Caco-2 (cell line): ENCODE data around the gene CSMD2. TPM values are rescaled to one million over a fixed set of nuclear protein-coding genes. Genes with fewer than 3 reads are reported as not detected.

Experiments used
- BruUV-seq: library from RNA; stranded (reverse); fragments of 400-500 nt; replicated peaks from 2 replicates; lab custom pipeline; 2021; lab: Mats Ljungman, UMichigan
- CTCF ChIA-PET: fragments of 300-600 bp; sonication (Branson Sonifier 250); formaldehyde crosslinking; loops from one replicate; lab custom pipeline; 2022; ENCODE audit warnings: antibody characterized with exemption; lab: Charles Lee
- POLR2A ChIA-PET: fragments of 300-600 bp; sonication (Branson Sonifier 250); formaldehyde crosslinking; loops from one replicate; lab custom pipeline; 2022; ENCODE audit warnings: antibody characterized with exemption; lab: Charles Lee
- DNase-seq, 2 experiments: peaks; one replicate each; pipeline versions ENCODE4 v3.0.0 to v3.0.0-alpha.2; 2020 to 2022
- H3K27me3 ChIP-seq: replicated peaks from 2 replicates; pipeline ENCODE4 v1.6.0; 2011; ENCODE audit warnings: low read length; ENCODE audit not compliant: control insufficient read depth, insufficient read depth
- H3K36me3 ChIP-seq: 2 replicates; pipeline ENCODE4 v1.5.1; 2011; ENCODE audit warnings: low read length; ENCODE audit not compliant: control insufficient read depth, insufficient read depth
- H3K4me1 ChIP-seq: fragments of 250-450 bp; sonication (Bioruptor Pico); 2 replicates; pipeline ENCODE4 v1.5.1; 2020; ENCODE audit warnings: mild to moderate bottlenecking
- H3K4me3 ChIP-seq: 2 replicates; pipeline ENCODE4 v1.5.1; 2011; ENCODE audit warnings: low read depth, mild to moderate bottlenecking, control low read depth, low read length
- H3K9me3 ChIP-seq: fragments of 250-450 bp; sonication (Bioruptor Pico); 2 replicates; pipeline ENCODE4 v1.5.1; 2020; ENCODE audit warnings: mild to moderate bottlenecking, moderate library complexity
- H3K27ac Mint-ChIP-seq: one replicate; pipeline ENCODE4 v1.8.0; 2022; ENCODE audit warnings: mixed read lengths; ENCODE audit not compliant: unreplicated experiment
- H3K27me3 Mint-ChIP-seq: one replicate; pipeline ENCODE4 v1.8.0; 2022; ENCODE audit warnings: mixed read lengths; ENCODE audit not compliant: insufficient read depth, unreplicated experiment
- H3K36me3 Mint-ChIP-seq: one replicate; pipeline ENCODE4 v1.8.0; 2022; ENCODE audit warnings: mild to moderate bottlenecking, mixed read lengths; ENCODE audit not compliant: insufficient read depth, unreplicated experiment
- H3K4me1 Mint-ChIP-seq: one replicate; pipeline ENCODE4 v1.8.0; 2022; ENCODE audit warnings: low read depth, mixed read lengths; ENCODE audit not compliant: unreplicated experiment
- H3K4me3 Mint-ChIP-seq: one replicate; pipeline ENCODE4 v1.8.0; 2022; ENCODE audit warnings: mild to moderate bottlenecking, moderate library complexity, mixed read lengths; ENCODE audit not compliant: unreplicated experiment
- H3K9me3 Mint-ChIP-seq: one replicate; pipeline ENCODE4 v1.8.0; 2022; ENCODE audit warnings: mixed read lengths; ENCODE audit not compliant: unreplicated experiment
- CTCF ChIP-seq, 2 experiments: fragments of 200-600 bp in 1 of 2; IDR thresholded peaks; 1 replicate in 1 of 2; 2 replicates in 1 of 2; pipeline versions ENCODE4 v1.5.1 to v1.8.0; 2011 to 2022; ENCODE audit warnings: antibody characterized with exemption in 1 of 2, control low read depth in 1 of 2, inconsistent platforms in 1 of 2, low read depth in 1 of 2, low read length in 1 of 2, mild to moderate bottlenecking in 1 of 2, moderate library complexity in 1 of 2; ENCODE audit not compliant: insufficient read depth in 1 of 2, severe bottlenecking in 1 of 2, unreplicated experiment in 1 of 2
- intact Hi-C: fragments of 100-400 bp; cut with micrococcal nuclease; formaldehyde crosslinking; loops from one replicate; pipeline ENCODE4 v1.10.0; 2022; ENCODE audit not compliant: unreplicated experiment
- total RNA-seq: library from RNA; stranded (reverse); gene quantifications from 2 replicates; pipeline ENCODE4 v1.2.3, GENCODE V29; 2022

Gene CSMD2
- total RNA-seq, 1 experiment from 2014 or later = not detected

- no peak for TF ChIP-seq CTCF (IDR thresholded peaks at IDR 0.05; ENCODE audit: insufficient read depth in 1 of 2, low read depth in 1 of 2, low read length in 1 of 2, severe bottlenecking in 1 of 2, unreplicated experiment in 1 of 2)
- no TSS peak for BruUV-seq
- Histone ChIP-seq H3K4me3 (no peak overlapping the region), H3K4me1 (no peaks in the 10 kb centered on the region), H3K27me3 (no peaks in the 10 kb centered on the region), H3K36me3 (no peaks in the 10 kb centered on the region), H3K9me3 (no peaks in the 10 kb centered on the region)
- no peaks in the 10 kb centered on the region for H3K36me3 Mint-ChIP-seq
- intact Hi-C loops = no loop called here
- DNase-seq = no peak
- no peaks in the 10 kb centered on the region for H3K9me3 Mint-ChIP-seq
- no peaks in the 10 kb centered on the region for H3K4me1 Mint-ChIP-seq
- no peak overlapping the region for H3K4me3 Mint-ChIP-seq
- ChIA-PET POLR2A (no interaction called here), CTCF (no interaction called here)
- H3K27ac Mint-ChIP-seq = no peak overlapping the region
- peaks cover 25% of the 10 kb centered on the region for H3K27me3 Mint-ChIP-seq
Observed at GRCh38 chr1:33696311-33696710, 468.7 kb downstream of the CSMD2 start.

GRCh38 chr1:33692206-33693188 is 472.5 kb downstream of the CSMD2 start:
- Mint-ChIP-seq H3K9me3 (no peaks in the 10 kb centered on the region), H3K4me1 (no peaks in the 10 kb centered on the region), H3K4me3 (no peak overlapping the region), H3K27me3 (peaks cover 29% of the 10 kb centered on the region), H3K36me3 (no peaks in the 10 kb centered on the region), H3K27ac (no peak overlapping the region)
- DNase-seq = no peak
- intact Hi-C loops = no loop called here
- Histone ChIP-seq H3K4me1 (no peaks in the 10 kb centered on the region), H3K4me3 (no peak overlapping the region), H3K9me3 (no peaks in the 10 kb centered on the region), H3K36me3 (no peaks in the 10 kb centered on the region), H3K27me3 (no peaks in the 10 kb centered on the region)
- ChIA-PET CTCF (no interaction called here), POLR2A (no interaction called here)
- no TSS peak for BruUV-seq
- TF ChIP-seq CTCF (IDR thresholded peaks at IDR 0.05; ENCODE audit: insufficient read depth in 1 of 2, low read depth in 1 of 2, low read length in 1 of 2, severe bottlenecking in 1 of 2, unreplicated experiment in 1 of 2) = no peak

DNA sequence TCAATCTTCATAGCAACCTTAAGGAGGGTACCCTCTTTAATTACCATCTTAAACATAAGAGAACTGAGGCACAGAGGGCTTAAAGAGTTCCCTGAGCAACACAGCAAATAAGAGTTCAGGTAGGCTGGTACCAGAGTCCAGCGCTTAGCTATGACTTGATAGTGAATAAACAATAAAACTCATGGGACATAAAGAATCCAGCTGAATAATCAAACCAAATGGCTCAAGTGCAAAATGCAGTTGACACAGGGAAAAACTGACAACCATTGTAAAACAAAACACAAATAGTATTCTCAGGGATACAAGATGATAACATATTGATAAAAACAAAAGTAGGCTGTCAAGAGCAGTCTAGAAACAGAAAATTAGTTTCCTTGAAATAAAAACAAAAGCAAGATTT is 478.0 kb downstream of the CSMD2 start:
- H3K9me3 ChIP-seq = no peaks in the 10 kb centered on the region
- POLR2A ChIA-PET = no interaction called here
- Mint-ChIP-seq H3K27me3 (peaks cover 28% of the 10 kb centered on the region), H3K4me1 (no peaks in the 10 kb centered on the region), H3K4me3 (no peak overlapping the region), H3K36me3 (no peaks in the 10 kb centered on the region), H3K27ac (no peak overlapping the region), H3K9me3 (no peaks in the 10 kb centered on the region)
- CTCF ChIA-PET = no interaction called here
- no peaks in the 10 kb centered on the region for H3K36me3 ChIP-seq
- BruUV-seq = no TSS peak
- no peaks in the 10 kb centered on the region for H3K4me1 ChIP-seq
- H3K4me3 ChIP-seq = no peak overlapping the region
- no peaks in the 10 kb centered on the region for H3K27me3 ChIP-seq
- intact Hi-C loops = no loop called here
- DNase-seq = no peak
- no peak for TF ChIP-seq CTCF (IDR thresholded peaks at IDR 0.05; ENCODE audit: insufficient read depth in 1 of 2, low read depth in 1 of 2, low read length in 1 of 2, severe bottlenecking in 1 of 2, unreplicated experiment in 1 of 2)
